ENCODE measurements around the gene RDH13. TPM values are rescaled to one million over a fixed set of nuclear protein-coding genes. Genes with fewer than 3 reads are reported as not detected.

The RDH13 gene
- total and polyA plus RNA-seq, 2 experiments from 2014 or later, result 28.0 to 36.5 TPM

DNA sequence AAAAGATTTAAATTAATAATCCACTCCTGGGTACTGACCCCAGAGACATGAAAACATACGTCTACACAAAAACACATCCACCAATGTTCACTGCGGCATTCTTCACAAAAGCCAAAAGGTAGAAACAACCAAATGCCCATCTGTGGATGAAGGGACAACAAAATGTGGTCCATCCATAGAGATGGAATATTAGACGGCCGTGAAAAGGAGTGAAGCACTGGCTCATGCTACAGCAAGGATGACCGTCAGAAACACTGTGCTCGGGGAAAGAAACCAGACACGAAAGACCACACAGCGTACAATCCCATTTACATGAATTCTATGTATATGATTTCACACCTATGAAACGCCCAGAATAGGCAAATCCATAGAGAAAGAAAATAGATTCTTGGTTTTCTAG lies 6.1 kb downstream of the RDH13 start:
- peaks cover 71% of the 10 kb centered on the region for H3K36me3 Mint-ChIP-seq (ENCODE audit: low read depth)
- H3K27me3 Mint-ChIP-seq (ENCODE audit: insufficient read depth, low read depth, poor library complexity), result peaks cover 5% of the 10 kb centered on the region
- H3K27me3 ChIP-seq (ENCODE audit: insufficient read depth), result no peaks in the 10 kb centered on the region
- peaks cover 27% of the 10 kb centered on the region for H4K20me1 ChIP-seq (replicated peaks; ENCODE audit: insufficient read depth)
- no peaks in the 10 kb centered on the region for H3K4me1 Mint-ChIP-seq
- H3K79me2 ChIP-seq (replicated peaks; ENCODE audit: insufficient read depth), result peaks cover 12% of the 10 kb centered on the region
- no peak overlapping the region for H3K27ac ChIP-seq (ENCODE audit: low read depth)
- DNase-seq (ENCODE audit: low spot score) (no peak), ATAC-seq (no peak)
- no peak overlapping the region for H3K4me2 ChIP-seq
- H2AFZ ChIP-seq, result no peak overlapping the region
- no peaks in the 10 kb centered on the region for H3K9me2 ChIP-seq (ENCODE audit: insufficient read depth)
- H3K27ac Mint-ChIP-seq, result no peak overlapping the region
- H3K4me1 ChIP-seq (ENCODE audit: insufficient read depth), result no peaks in the 10 kb centered on the region; the same call in 1 of the 2 replicates
- H3K4me3 ChIP-seq, result no peak overlapping the region
- H3K9me3 Mint-ChIP-seq, result no peaks in the 10 kb centered on the region
- TF ChIP-seq EZH2 (IDR thresholded peaks at IDR 0.05; ENCODE audit: low read depth, unreplicated experiment) (no peak), POLR2AphosphoS5 (IDR thresholded peaks at IDR 0.05; ENCODE audit: low read depth) (peak; percentile 33)
- H3F3A ChIP-seq (replicated peaks; ENCODE audit: low read depth), result 0 out of 2 replicates have a peak, but pooled peaks cover 3% of the 10 kb centered on the region
- no peak overlapping the region for H3K4me3 Mint-ChIP-seq
- H3K36me3 ChIP-seq (ENCODE audit: insufficient read depth), result peaks cover 34% of the 10 kb centered on the region

DNA sequence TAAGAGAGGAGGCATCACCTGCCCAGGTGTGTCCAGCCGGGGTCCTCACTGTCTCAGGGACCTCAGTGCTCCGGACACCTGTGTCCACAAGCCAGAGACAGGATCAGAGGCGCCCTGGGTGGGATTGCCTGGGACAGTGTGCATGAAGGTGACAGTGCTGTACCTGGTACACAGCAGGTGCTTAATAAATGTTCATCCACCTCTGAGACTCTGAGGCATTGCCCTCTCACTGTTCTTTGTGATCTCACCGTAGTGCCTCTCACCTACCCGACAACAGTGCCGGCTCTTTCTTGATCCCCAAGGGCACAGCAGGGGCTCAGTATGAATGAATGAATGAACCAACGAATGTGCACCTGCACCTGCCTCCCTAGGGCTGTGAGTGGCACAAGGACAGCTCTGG lies 9.2 kb downstream of the RDH13 start:
- peaks cover 1% of the 10 kb centered on the region for H3K27me3 Mint-ChIP-seq (ENCODE audit: insufficient read depth, low read depth, poor library complexity)
- Histone ChIP-seq H3F3A (replicated peaks; ENCODE audit: low read depth) (0 out of 2 replicates have a peak, but pooled peaks cover 3% of the 10 kb centered on the region), H3K27ac (ENCODE audit: low read depth) (no peak overlapping the region), H3K4me2 (no peak overlapping the region), H3K4me1 (ENCODE audit: insufficient read depth) (no peaks in the 10 kb centered on the region), H4K20me1 (replicated peaks; ENCODE audit: insufficient read depth) (peaks cover 18% of the 10 kb centered on the region), H3K9me2 (ENCODE audit: insufficient read depth) (no peaks in the 10 kb centered on the region), H3K4me3 (no peak overlapping the region), H3K36me3 (ENCODE audit: insufficient read depth) (peaks cover 41% of the 10 kb centered on the region), H3K79me2 (replicated peaks; ENCODE audit: insufficient read depth) (no peaks in the 10 kb centered on the region), H2AFZ (no peak overlapping the region), H3K27me3 (ENCODE audit: insufficient read depth) (no peaks in the 10 kb centered on the region)
- DNase-seq (ENCODE audit: low spot score) (no peak), ATAC-seq (no peak)
- H3K4me1 Mint-ChIP-seq, result no peaks in the 10 kb centered on the region
- peaks cover 72% of the 10 kb centered on the region for H3K36me3 Mint-ChIP-seq (ENCODE audit: low read depth)
- no peaks in the 10 kb centered on the region for H3K9me3 Mint-ChIP-seq
- no peak overlapping the region for H3K27ac Mint-ChIP-seq
- no peak overlapping the region for H3K4me3 Mint-ChIP-seq
- TF ChIP-seq, protein P1, sequence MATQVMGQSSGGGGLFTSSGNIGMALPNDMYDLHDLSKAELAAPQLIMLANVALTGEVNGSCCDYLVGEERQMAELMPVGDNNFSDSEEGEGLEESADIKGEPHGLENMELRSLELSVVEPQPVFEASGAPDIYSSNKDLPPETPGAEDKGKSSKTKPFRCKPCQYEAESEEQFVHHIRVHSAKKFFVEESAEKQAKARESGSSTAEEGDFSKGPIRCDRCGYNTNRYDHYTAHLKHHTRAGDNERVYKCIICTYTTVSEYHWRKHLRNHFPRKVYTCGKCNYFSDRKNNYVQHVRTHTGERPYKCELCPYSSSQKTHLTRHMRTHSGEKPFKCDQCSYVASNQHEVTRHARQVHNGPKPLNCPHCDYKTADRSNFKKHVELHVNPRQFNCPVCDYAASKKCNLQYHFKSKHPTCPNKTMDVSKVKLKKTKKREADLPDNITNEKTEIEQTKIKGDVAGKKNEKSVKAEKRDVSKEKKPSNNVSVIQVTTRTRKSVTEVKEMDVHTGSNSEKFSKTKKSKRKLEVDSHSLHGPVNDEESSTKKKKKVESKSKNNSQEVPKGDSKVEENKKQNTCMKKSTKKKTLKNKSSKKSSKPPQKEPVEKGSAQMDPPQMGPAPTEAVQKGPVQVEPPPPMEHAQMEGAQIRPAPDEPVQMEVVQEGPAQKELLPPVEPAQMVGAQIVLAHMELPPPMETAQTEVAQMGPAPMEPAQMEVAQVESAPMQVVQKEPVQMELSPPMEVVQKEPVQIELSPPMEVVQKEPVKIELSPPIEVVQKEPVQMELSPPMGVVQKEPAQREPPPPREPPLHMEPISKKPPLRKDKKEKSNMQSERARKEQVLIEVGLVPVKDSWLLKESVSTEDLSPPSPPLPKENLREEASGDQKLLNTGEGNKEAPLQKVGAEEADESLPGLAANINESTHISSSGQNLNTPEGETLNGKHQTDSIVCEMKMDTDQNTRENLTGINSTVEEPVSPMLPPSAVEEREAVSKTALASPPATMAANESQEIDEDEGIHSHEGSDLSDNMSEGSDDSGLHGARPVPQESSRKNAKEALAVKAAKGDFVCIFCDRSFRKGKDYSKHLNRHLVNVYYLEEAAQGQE (IDR thresholded peaks at IDR 0.05; ENCODE audit: unreplicated experiment), result no peak
- TF ChIP-seq STAT1 (IDR thresholded peaks at IDR 0.05; ENCODE audit: unreplicated experiment) (no peak), ZNF331 (CRISPR knock-in tag; IDR thresholded peaks at IDR 0.05; ENCODE audit: low read depth) (no peak), JUNB (IDR thresholded peaks at IDR 0.05; ENCODE audit: unreplicated experiment) (no peak), EZH2 (IDR thresholded peaks at IDR 0.05; ENCODE audit: low read depth, unreplicated experiment) (no peak), POLR2AphosphoS5 (IDR thresholded peaks at IDR 0.05; ENCODE audit: low read depth) (no peak; the same call in 1 of the 2 replicates), EZH2phosphoT487 (IDR thresholded peaks at IDR 0.05; ENCODE audit: unreplicated experiment) (no peak), ZNF114 (CRISPR knock-in tag; IDR thresholded peaks at IDR 0.05) (no peak), CREB1 (CRISPR knock-in tag; IDR thresholded peaks at IDR 0.05; ENCODE audit: low read depth) (no peak)
- TF ChIP-seq, protein P2, sequence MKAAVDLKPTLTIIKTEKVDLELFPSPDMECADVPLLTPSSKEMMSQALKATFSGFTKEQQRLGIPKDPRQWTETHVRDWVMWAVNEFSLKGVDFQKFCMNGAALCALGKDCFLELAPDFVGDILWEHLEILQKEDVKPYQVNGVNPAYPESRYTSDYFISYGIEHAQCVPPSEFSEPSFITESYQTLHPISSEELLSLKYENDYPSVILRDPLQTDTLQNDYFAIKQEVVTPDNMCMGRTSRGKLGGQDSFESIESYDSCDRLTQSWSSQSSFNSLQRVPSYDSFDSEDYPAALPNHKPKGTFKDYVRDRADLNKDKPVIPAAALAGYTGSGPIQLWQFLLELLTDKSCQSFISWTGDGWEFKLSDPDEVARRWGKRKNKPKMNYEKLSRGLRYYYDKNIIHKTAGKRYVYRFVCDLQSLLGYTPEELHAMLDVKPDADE (IDR thresholded peaks at IDR 0.05), result no peak
- TF ChIP-seq, protein P3, sequence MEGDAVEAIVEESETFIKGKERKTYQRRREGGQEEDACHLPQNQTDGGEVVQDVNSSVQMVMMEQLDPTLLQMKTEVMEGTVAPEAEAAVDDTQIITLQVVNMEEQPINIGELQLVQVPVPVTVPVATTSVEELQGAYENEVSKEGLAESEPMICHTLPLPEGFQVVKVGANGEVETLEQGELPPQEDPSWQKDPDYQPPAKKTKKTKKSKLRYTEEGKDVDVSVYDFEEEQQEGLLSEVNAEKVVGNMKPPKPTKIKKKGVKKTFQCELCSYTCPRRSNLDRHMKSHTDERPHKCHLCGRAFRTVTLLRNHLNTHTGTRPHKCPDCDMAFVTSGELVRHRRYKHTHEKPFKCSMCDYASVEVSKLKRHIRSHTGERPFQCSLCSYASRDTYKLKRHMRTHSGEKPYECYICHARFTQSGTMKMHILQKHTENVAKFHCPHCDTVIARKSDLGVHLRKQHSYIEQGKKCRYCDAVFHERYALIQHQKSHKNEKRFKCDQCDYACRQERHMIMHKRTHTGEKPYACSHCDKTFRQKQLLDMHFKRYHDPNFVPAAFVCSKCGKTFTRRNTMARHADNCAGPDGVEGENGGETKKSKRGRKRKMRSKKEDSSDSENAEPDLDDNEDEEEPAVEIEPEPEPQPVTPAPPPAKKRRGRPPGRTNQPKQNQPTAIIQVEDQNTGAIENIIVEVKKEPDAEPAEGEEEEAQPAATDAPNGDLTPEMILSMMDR (conservative IDR thresholded peaks at IDR 0.05; ENCODE audit: low read depth in 2 of 2), result no peak
